Epithelial cell of esophagus (primary cell): ENCODE measurements around the gene BIN1.

ENCODE experiments used
- DNase-seq: peaks from one replicate; pipeline ENCODE4 v3.0.0; 2010; ENCODE audit warnings: low read depth
- H3K4me3 ChIP-seq: 2 replicates; pipeline ENCODE4 v1.5.1; 2011; ENCODE audit warnings: mild to moderate bottlenecking, low read length, control low read depth
- CTCF ChIP-seq: IDR thresholded peaks from 2 replicates; pipeline ENCODE4 v1.5.1; 2011; ENCODE audit warnings: low read depth, mild to moderate bottlenecking, low read length, control low read depth, inconsistent platforms; ENCODE audit not compliant: insufficient read depth; ENCODE audit errors: missing control alignments

BIN1 gene

GRCh38 chr2:127066942-127067341, 40.0 kb downstream of the BIN1 start:
- no peak for DNase-seq
- no peak overlapping the region for H3K4me3 ChIP-seq
- no peak for TF ChIP-seq CTCF

GRCh38 chr2:127065940-127066318, 41.0 kb downstream of the BIN1 start:
- no peak overlapping the region for H3K4me3 ChIP-seq
- TF ChIP-seq CTCF: no peak
- no peak for DNase-seq

GRCh38 chr2:127065299-127065939, 41.5 kb downstream of the BIN1 start:
- H3K4me3 ChIP-seq: no peak overlapping the region
- TF ChIP-seq CTCF: no peak

GRCh38 chr2:127064642-127065250, 42.2 kb downstream of the BIN1 start:
- DNase-seq: peak; percentile 97
- no peak overlapping the region for H3K4me3 ChIP-seq
- TF ChIP-seq CTCF: no peak

More at GRCh38 chr2:127065299-127065939, 41.5 kb downstream of the BIN1 start:
- no peak for DNase-seq

- TF ChIP-seq CTCF: no peak
- H3K4me3 ChIP-seq: no peak overlapping the region
- no peak for DNase-seq
These were observed 43.0 kb downstream of the BIN1 start for GRCh38 chr2:127063701-127064590.

GRCh38 chr2:127061375-127062273, 45.3 kb downstream of the BIN1 start:
- no peak overlapping the region for H3K4me3 ChIP-seq
- TF ChIP-seq CTCF: no peak
- DNase-seq: no peak
